Colonic mucosa (tissue), 4 donors: ENCODE data around the gene RNF182. TPM values are rescaled to one million over a fixed set of nuclear protein-coding genes. Genes with fewer than 3 reads are reported as not detected.

ENCODE experiments used
- DNase-seq: peaks from one replicate; pipeline ENCODE4 v3.0.0-alpha.2; 2020
- H3K27ac ChIP-seq: fragments of 200-600 bp; one replicate; pipeline ENCODE4 v1.8.0; 2021
- H3K27me3 ChIP-seq: fragments of 200-600 bp; one replicate; pipeline ENCODE4 v1.8.0; 2021
- H3K36me3 ChIP-seq: fragments of 200-600 bp; one replicate; pipeline ENCODE4 v1.8.0; 2021
- H3K4me1 ChIP-seq: fragments of 200-600 bp; one replicate; pipeline ENCODE4 v1.8.0; 2021; ENCODE audit warnings: mild to moderate bottlenecking
- H3K4me3 ChIP-seq: fragments of 200-600 bp; one replicate; pipeline ENCODE4 v1.8.0; 2021
- H3K9ac ChIP-seq, 2 donors: one replicate each; pipeline ENCODE4 v1.7.0; 2013; ENCODE audit warnings: control low read depth in 2 of 2, low read depth in 2 of 2, low read length in 2 of 2
- H3K9me3 ChIP-seq: fragments of 200-600 bp; one replicate; pipeline ENCODE4 v1.8.0; 2021
- intact Hi-C: fragments of 100-400 bp; cut with DNase I; formaldehyde crosslinking; loops from one replicate; pipeline ENCODE4 v1.14.1; 2022
- total RNA-seq, 2 donors: library from RNA; stranded (reverse); fragmentation: NEBNext Ultra II Directional in 1 of 2; extraction: Animal tissue kit (Norgen Biotek cat#: 25700) in 1 of 2; gene quantifications; one replicate each; pipeline ENCODE4 v1.2.1, GENCODE V29; 2021
- TF ChIP-seq, protein P1 (sequence below): fragments of 200-600 bp; IDR thresholded peaks from one replicate; pipeline ENCODE4 v1.8.0; 2022; ENCODE audit warnings: antibody characterized with exemption, mild to moderate bottlenecking
- donor health status: healthy.
- donor health status: DM: no; HTN: no; CAD: no.
- donor health status: DM: no; HTN: no; CAD: no.

The RNF182 gene
- total RNA-seq, 2 donors from 2014 or later: not detected

DNA sequence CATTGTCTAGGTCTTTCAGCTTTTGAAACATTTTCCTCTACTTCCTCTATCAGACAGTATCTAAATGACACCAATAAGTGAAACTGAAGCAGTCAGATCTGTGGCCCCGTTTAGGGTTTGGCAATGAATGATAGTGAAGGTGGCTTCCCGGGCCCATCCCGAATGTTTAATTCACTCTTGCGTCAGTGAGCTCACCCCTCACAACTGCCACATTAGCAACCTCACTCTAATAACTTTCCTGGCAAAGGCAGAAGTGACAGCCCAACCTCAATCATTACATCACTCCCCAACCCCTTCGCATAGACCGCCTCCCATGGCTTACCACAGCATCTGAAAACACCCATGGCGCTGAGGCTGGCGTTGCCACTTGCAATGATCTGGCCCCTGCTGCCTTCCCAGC, 100.4 kb downstream of the RNF182 start:
- no peak overlapping the region for H3K4me3 ChIP-seq
- intact Hi-C loops: no loop called here
- H3K27me3 ChIP-seq: no peaks in the 10 kb centered on the region
- DNase-seq: no peak
- H3K9me3 ChIP-seq: no peaks in the 10 kb centered on the region
- no peak overlapping the region for H3K27ac ChIP-seq
- TF ChIP-seq, protein P1, sequence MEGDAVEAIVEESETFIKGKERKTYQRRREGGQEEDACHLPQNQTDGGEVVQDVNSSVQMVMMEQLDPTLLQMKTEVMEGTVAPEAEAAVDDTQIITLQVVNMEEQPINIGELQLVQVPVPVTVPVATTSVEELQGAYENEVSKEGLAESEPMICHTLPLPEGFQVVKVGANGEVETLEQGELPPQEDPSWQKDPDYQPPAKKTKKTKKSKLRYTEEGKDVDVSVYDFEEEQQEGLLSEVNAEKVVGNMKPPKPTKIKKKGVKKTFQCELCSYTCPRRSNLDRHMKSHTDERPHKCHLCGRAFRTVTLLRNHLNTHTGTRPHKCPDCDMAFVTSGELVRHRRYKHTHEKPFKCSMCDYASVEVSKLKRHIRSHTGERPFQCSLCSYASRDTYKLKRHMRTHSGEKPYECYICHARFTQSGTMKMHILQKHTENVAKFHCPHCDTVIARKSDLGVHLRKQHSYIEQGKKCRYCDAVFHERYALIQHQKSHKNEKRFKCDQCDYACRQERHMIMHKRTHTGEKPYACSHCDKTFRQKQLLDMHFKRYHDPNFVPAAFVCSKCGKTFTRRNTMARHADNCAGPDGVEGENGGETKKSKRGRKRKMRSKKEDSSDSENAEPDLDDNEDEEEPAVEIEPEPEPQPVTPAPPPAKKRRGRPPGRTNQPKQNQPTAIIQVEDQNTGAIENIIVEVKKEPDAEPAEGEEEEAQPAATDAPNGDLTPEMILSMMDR: no peak
- H3K4me1 ChIP-seq: no peaks in the 10 kb centered on the region
- H3K9ac ChIP-seq: no peak overlapping the region
- H3K36me3 ChIP-seq: no peaks in the 10 kb centered on the region

DNA sequence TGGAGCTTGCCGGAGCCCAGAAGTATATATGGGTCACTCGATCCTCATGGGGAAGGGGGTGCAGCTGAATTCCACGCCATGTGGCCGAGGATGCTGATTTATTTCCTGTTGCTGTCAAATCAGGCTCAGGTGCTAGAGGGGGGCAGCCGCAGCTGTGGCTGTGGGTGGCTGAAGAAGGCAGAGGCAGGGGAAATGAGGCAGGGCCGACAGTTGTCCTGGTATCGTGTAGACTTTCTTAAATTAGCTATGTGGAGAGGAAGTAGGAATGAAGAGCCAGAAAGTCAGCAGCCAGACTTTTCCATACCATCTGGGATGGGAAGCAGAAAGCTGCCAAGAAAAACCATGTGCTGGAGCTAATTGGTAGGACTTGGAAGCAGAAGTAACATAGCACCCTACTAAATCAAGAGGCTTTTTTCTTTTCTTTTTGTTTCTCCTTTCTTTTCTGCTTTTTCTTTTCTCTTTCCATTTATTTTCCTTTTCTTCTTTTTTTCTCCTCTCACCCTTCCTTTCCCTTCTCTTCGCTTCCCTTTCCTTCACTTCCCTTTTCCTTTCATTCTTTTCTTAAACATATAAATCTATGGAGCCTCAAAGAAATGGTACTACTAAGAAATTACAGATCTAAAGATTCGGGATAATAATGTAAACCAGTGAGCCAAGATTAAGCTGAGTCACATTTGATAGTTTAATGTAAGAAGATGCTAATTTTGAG, 102.2 kb downstream of the RNF182 start:
- Histone ChIP-seq H3K36me3 (no peaks in the 10 kb centered on the region), H3K9me3 (no peaks in the 10 kb centered on the region), H3K9ac (no peak overlapping the region), H3K4me1 (no peaks in the 10 kb centered on the region), H3K27me3 (no peaks in the 10 kb centered on the region), H3K27ac (no peak overlapping the region), H3K4me3 (no peak overlapping the region)
- TF ChIP-seq, protein P1: no peak
- intact Hi-C loops: no loop called here
- DNase-seq: no peak

DNA sequence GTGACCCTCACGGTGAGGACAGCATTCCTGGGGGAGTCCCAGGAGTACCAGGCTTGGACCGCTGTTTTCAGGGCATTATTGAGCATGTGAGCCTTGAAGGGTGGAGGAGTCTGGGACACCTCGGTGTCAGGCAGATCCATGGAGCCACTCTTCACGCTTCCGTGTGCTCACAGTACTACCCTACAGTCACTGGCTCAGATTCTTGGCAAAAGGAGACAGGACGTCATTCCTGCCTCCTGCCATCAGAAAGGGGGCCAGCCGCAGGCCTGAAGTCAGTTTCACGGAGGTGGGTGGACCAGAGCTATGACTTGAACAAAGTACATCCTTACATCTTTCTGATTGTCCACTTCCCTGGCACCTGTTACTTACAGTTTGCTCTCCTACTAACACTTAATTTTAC, 103.9 kb downstream of the RNF182 start:
- DNase-seq: no peak

GRCh38 chr6:14029605-14030004, 104.9 kb downstream of the RNF182 start:
- no peaks in the 10 kb centered on the region for H3K4me1 ChIP-seq
- intact Hi-C loops: no loop called here
- TF ChIP-seq, protein P1: no peak
- no peaks in the 10 kb centered on the region for H3K27me3 ChIP-seq
- no peak overlapping the region for H3K27ac ChIP-seq
- no peaks in the 10 kb centered on the region for H3K36me3 ChIP-seq
- no peaks in the 10 kb centered on the region for H3K9me3 ChIP-seq
- no peak overlapping the region for H3K4me3 ChIP-seq
- no peak for DNase-seq
- no peak overlapping the region for H3K9ac ChIP-seq

More for the DNA sequence above, 103.9 kb downstream of the RNF182 start:
- H3K9ac ChIP-seq: no peak overlapping the region
- intact Hi-C loops: no loop called here
- no peaks in the 10 kb centered on the region for H3K27me3 ChIP-seq
- no peak overlapping the region for H3K4me3 ChIP-seq
- TF ChIP-seq, protein P1: no peak
- H3K4me1 ChIP-seq: no peaks in the 10 kb centered on the region
- no peak overlapping the region for H3K27ac ChIP-seq
- no peaks in the 10 kb centered on the region for H3K36me3 ChIP-seq
- H3K9me3 ChIP-seq: no peaks in the 10 kb centered on the region

Other genes starting within 250 kb of the RNF182 start
- gene RANBP9, start 213.1 kb upstream of the RNF182 start, total RNA-seq: 10 to 100 TPM; 27.2 to 35.0 TPM
- gene MCUR1, start 110.4 kb upstream of the RNF182 start, total RNA-seq: 10 to 100 TPM; 32.1 to 32.9 TPM
- 1 to 10 TPM; 2.8 TPM for gene CD83, start 192.8 kb downstream of the RNF182 start, total RNA-seq